NOMO-1 (cell line): ENCODE data around the gene BPI.
"Not testable (repeated sequence)": the region's sequence is repeated elsewhere in the genome, so short reads cannot be mapped to it uniquely, and the experiment has no call there.

Experiments used
- DNase-seq, 2 experiments: peaks; one replicate each; lab custom pipeline; 2025; ENCODE audit not compliant: unreplicated experiment in 2 of 2; lab: John Stamatoyannopoulos, UW

The BPI gene

DNA sequence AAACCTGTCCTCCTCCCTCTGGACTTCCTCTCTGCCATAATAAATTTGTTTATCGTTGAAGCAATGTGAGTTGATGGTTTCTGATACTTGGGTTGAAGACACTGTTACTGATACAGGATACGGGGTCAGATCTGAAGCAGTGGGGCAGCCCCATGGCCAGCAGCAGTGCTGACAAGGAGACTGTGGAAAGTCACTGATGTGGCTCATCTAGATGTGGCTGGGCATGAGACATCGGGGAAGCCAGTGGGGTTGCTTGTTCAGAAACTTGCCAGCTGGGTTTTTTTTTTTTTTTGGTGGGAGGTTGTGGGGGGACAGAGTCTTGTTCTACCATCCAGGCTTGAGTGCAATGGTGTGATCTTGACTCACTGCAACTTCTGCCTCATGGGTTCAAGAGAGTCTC is 2.6 kb upstream of the BPI start:
- DNase-seq, result no peak

DNA sequence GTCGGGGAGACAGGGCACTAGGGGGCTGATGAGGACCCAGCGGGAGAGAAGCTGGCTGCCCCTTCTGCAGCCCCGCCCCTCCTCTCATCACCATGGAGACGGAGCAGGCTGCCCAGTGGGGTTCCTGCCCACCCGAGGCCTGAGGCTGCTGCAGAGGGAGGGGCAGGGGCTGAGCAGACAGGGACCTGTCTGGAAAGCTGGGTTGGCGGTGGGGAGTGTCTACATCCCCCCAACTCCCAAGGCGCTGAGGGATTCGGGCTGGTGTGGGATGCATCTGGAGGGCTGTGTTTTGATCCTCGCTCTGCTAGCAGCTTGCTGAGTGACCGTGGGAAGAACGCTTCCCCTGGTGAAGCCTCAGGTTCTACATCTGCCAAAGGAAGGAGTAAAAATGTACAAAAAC is 1.2 kb upstream of the BPI start:
- DNase-seq, result no peak

DNA sequence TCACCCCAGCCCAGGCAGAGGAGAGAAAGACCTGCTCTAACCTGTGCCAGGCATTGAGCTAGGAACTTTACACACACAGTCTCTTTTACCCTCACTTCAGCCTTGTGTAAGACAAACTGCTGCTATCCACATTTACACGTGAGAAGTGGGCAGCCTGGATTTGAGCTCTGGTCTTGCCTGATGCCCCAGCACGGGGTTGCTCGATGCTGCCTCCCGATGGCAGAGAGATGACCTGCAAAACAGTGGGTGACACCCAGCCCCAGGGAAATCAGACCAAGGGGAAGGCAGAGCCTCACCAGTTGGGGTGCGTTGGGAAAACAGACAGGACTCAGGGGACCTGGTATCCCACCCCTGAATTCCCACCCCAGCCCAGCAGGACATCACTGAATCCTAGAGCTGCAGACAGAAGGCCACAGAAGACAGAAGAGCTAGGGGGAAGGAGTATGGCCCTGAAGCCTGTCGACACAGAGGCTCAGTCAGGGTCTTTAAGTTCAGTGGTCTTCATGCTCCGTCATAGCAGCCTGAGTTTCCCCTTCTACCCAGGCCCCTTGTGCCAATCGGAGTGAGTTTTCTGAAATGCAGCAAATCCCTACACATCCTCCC is 990 bp downstream of the BPI start:
- DNase-seq, result peak; percentile 85 to 86

DNA sequence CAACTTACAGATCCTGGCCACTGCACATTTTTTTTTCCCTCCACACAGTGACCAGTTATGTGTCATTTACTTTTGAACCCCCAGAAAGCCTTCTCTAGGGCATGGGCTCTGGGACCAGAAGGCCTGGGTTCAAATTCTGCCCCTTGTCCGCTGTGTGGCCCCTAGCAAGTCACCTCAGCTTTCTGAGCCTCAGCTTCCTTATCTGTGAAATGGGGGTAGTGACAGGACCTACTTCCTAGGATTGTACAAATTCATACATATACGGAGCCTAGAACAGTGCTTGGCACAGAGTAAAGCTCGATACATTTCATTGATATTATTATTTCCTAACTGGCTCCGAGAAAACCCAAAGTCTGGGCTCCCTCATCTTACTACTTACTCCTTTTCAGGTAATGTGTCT is 1.6 kb downstream of the BPI start:
- DNase-seq, result no peak

DNA sequence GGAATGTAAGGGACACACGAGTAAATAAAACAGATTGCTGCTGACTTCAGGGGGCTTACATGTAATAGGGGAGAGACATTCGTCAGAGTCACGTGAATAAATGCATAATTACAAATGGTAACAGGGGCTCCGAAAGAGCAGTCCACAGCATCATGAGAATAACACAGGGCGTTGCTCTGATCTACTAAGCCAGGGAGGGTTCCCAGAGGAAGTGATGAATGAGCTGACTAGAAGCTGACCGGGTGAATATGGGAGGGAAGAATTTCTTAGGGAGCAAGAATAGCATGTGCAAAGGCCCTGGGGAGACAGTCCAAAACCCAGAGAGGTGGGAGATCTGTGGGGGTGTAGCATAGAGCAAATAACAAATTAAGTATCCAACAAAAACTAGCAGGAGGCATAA is 2.4 kb downstream of the BPI start:
- DNase-seq, result no peak

DNA sequence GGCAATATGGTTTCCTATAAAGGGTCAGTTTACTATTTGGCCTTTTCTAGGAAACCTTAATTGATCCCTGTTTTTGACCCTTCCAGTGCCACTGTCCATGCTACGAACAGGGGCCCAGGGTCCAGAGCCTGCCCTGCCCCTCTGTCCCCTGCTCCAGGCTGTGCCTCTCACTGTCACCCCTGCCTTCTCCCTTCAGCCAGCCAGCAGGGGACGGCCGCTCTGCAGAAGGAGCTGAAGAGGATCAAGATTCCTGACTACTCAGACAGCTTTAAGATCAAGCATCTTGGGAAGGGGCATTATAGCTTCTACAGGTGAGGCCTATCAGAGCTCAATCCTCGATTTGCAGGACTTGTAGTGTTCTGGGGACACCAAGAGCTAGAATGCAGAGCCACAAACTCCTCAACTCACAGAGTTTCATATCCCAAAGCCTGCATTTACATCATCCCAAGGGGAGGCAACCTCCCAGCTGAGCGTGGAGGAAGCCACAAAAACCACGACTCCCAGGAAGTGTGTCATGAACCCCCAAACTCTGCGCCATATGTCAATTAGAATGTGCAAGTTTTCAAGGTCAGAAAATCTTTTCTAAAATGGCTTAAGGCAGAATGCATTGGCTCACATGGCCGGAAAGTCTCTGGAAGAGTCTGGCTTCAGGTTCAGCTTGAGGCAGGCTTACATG is 3.6 kb downstream of the BPI start:
- peak; percentile 58 to 65 for DNase-seq

DNA sequence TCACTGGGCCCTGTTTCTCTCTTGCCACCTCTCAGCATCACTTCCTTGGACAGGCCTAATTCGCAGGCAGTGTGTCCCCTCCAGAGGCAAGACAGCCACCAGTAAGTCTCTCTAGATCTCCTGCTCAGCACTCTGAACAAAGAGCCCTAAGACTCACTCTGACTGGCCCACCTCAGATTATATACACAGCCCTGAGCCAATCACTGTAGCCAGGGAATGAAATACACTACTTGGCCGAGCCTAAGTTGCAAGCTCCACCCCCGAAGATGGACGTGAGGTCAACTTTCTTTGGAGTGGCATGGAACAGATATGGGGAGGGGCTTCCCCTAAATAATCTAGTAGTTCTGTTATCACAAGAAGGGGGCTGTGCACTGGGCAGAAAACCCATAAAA is 4.1 kb downstream of the BPI start:
- DNase-seq, result no peak

DNA sequence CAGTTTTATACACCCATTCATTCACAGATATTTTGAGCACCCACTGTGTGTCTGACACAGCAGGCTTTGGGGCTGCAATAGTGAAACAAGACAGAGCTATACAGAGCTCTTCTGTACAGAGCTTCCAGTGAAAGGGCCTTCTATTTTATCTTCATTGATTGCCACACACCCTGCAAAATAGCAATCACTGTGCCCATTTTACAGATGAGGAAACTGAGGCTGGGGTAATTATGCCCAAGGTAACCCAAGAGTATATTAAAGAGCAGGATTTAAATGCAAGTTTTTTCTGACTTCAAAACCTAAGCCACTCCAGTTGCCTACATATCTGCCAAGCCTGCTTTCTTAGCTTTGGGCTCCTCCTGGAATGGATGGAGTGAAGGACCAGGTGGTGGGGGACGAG is 4.5 kb downstream of the BPI start:
- DNase-seq, result no peak

DNA sequence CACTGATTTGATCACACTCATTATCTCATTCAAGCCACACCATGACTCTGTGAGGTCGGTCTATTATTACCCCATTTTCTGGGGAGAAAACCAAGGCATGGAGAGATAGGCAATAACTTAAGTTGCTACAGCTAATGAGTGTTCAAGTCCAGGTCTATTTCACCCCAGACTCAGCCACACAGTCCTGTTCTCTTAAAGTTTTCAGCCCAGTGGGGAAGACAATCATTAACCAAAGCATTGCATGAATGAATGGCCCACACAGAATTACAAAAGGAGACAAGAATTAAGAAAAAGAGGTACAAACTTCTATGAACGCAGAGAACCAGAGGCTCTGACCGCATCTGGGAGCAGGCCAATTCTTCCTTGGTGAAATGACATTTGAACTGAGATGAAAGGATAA is 7.1 kb downstream of the BPI start:
- no peak for DNase-seq

DNA sequence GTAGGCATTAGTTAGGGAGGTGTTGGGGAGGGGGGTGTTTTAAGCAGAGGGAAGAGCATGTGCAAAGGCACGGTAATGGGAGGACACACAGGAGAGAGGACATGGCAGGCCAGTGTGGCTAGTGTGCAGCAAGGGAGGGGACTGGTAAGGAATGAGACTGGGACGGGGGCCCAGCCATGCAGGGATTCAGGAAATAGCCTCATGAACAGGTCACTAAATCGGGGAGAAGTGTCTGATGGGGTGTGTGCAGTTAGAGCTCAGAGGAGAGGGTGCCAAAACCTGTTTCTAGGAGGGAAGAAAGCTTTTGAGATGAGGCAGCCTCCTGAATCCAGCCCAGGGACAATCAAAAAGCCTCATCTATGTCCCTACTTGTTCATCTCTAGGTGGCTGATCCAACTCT is 7.5 kb downstream of the BPI start:
- DNase-seq, result no peak

DNA sequence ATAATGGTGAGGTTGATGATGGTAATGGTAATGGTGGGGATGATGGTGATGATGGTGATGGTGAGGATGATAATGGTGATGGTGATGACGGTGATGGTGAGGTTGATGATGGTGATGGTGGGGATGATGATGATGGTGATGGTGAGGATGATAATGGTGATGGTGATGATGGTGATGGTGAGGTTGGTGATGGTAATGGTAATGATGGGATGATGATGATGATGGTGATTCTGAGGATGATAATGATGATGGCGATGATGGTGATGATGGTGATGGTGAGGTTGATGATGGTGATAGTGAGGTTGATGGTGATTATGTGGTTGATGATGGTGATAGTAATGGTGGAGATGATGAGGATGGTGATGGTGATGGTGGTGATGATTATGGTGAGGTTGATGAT is 9.7 kb downstream of the BPI start:
- no peak for DNase-seq

DNA sequence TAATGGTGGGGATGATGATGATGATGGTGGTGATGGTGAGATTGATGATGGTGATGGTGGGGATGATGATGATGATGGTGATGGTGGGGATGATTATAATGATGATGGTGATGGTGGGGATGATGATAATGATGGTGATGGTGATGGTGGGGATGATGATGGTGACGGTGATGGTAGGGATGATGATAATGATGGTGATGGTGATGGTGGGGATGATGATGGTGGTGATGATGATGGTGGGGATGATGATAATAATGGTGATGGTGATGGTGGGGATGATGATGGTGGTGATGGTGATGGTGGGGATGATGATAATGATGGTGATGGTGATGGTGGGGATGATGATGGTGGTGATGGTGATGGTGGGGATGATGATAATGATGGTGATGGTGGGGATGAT is 10.4 kb downstream of the BPI start:
- not testable (repeated sequence) for DNase-seq

DNA sequence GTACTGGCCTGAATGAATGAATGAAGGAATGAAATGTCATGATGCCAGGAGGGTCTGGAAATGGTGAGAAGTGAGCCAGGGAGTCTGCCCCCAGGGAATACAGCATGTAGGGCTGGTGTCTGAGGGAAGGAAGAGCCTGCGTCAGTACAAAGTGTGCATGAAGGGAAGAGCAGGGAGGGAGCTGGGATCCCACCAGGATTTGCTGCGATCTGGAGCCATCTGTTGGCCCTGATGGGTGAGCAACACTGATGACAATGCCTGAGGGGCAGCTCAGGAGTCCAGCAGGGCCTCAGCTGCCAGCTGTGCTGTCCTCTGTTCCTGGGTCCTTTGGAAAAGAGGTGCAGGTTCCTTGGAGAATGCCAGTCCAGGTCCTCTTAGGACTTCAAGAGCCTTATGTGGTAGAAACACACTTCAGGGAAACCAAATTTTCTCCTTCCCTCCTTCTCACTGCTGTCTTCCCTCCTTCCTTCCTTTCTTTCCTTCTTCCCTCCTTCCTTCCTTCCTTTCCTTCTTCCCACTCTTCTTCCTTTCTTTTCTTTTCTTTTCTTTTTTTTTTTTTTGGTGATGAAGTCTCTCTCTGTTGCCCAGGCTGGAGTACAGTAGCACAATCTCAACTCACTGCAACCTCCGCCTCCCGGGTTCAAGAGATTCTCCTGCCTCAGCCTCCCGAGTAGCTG is 11.5 kb downstream of the BPI start:
- DNase-seq, result no peak

DNA sequence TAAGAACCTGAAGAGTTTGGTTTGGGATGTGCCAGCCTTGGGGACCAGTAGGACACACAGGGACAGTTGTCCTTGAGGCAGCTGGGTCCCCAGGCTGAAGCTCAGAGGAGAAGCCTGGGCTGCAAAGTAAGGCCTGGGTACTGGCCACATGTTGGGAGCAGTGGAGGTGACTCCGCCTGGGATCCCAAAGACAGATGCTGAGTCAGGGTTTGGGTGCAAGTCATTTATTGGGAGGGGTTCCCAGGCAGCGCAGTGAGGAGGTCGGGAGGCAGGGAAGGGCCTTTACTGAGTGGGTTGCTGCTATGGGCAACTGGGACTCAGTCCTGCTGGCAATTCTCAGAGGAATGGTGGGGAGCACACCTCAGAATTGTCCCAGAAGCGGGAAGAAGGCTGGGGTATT is 12.4 kb downstream of the BPI start:
- DNase-seq, result no peak

DNA sequence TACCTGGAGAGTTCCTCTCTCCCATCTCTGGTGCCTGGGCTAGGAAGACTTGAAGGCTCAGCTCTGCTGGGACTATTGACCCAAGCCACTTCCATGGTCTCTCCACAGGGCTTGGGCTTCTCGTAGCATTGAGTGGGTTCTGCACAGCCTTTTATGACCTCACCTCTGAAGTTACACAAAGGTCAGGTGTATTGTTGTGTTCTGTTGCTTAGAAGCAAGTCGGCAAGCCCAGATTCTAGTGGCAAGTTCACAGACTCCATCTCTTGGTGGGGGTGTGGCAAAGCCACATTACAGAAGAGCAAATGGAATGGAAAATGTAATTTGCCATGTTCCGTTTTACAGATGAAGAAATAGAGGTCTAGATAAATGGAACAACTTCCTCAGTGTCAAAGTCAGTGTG is 13.5 kb downstream of the BPI start:
- no peak for DNase-seq

DNA sequence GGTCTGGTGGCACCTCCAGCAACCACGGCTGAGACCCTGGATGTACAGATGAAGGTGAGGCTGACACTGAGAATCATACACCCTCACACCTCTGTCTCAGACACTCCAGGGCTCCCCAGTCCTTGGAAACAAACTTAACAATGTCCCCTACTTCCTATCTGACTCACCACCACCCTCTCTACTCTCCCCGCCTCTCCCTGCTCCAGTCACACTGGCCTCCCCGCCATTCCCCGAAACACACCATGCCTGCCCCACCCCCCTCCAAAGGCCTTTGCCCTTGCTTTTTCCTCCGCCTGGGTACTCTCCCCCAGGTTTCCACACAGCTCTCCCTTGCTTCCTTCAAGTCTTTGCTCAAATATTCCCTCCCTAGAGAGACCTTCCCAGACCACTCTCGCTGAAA is 16.3 kb downstream of the BPI start:
- no peak for DNase-seq

DNA sequence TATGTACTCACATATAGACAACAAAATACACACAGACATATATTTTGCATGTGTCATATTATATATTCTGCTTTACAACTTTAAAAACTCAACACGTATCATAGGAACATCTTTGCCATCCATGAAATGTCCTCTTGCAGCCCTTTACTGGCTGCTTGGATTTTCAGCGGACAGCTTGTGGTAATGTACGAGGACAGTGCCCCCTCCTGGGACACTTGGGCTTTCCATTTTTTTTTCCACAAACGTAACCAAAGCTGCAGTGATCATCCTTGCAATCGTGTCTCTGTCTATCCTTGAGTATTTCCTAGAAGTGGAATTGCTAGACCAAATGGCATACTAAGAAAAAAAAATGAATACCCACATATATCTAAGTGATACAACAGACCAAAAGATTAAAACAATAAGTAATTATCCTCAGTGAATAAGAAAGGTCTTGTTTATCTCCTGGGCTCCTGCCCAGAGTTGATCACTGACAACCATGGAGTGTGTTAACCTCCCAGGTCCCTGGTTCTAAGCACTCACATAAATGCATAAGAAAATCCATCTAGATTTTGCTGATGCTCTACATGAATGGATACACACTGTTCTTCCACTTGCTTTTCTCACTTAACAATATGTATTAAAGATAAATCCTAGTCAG is 18.1 kb downstream of the BPI start:
- DNase-seq, result peak in 1 of 2 experiments; percentile 16

DNA sequence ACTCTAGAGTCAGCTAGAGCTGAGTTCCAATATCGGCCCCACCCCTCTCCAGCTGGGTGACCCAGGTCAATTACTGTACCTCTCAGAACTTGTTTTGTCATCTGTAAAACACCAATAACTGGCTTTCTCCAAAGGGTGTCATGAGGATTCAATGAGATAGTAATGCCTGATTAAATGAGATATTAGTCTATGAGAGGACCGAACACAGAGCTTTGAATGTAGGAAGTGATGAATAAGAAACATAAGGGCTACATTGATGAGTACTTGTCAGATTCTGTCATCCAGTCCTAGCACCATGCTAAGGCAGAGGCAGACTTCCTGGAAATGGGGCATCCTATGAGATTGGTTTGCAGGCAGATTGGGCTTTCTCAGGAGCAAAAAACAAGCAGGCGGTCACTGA is 20.2 kb downstream of the BPI start:
- DNase-seq, result no peak

DNA sequence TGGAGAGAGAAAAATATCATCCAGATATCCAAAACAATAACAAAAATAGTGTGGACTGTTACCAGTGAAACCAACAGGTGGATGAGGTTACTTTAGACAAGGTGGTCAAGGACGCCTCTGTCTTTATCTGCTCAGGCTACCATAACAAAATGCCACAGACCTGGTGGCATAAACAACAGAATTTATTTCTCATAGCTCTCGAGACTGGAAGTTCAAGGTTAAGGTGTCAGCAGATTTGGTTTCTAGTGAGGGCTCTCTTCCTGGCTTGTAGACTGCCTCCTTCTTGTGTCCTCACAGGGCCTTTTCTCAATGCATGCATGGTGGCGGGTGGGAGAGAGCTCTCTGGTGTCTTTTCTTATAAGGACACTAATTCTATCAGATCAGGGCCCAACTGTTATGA is 21.2 kb downstream of the BPI start:
- DNase-seq, result no peak

DNA sequence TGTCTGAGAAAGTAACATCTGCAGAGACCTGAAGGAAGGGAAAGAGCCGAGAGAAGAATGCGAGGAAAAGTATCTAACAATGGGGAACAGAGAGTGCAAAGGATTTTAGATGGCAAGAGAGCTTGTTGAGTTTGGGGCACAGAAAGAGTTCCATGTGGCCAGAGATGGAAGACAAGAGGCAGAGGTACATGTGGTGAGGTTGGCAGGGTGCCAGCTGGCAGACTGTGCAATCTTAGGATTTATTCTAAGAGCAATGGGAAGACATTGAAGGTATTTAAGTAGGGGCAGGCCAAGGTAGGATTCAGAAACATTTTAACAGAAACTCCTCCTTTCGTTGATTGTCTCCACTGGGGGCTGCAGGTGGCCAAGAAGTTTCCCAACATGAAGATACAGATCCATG is 21.9 kb downstream of the BPI start:
- no peak for DNase-seq

DNA sequence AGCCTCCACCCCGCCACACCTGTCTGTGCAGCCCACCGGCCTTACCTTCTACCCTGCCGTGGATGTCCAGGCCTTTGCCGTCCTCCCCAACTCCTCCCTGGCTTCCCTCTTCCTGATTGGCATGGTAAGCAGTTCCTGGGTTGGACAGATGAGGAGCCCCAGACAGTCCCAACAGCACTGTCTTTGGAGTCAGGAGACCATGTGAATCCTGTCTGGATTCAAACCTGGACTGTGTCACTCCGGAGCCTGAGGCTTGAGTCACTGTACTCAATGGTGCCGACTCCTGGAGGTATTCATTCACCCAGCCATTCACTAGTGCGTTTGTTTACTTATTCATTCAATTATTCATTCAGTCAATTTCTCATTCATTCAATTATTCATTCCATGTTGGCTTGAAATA is 22.4 kb downstream of the BPI start:
- no peak for DNase-seq

DNA sequence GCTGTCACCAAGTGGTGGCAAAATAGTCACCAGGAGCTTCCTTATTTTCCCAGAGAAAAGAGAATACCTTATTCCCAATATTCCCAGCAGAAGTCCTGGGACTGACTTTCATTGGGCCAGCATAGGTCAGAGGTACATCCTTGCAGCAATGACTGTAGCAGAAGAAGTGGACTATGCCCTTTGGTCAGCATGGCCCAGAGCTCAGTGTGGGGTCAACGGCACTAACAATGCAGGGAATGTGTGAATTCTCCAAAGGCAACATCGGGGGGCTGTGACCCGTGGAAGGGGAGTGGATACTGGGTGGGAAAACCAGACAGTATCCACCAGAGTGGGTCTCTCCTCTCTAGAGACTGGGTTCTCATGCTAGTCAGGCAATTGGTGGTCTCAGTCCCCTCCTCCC is 26.7 kb downstream of the BPI start:
- no peak for DNase-seq
